BJ (cell line): ENCODE measurements around the gene PPP1R9B. TPM values are rescaled to one million over a fixed set of nuclear protein-coding genes. Genes with fewer than 3 reads are reported as not detected.

Experiments
- CTCF ChIA-PET: fragments of 350-600 bp; formaldehyde crosslinking; extraction: SDS; loops from one replicate; lab custom pipeline; 2021; ENCODE audit warnings: antibody characterized with exemption, inconsistent platforms; lab: Yijun Ruan, JAX
- POLR2A ChIA-PET: fragments of 300-600 bp; sonication (Branson Sonifier 250); formaldehyde crosslinking; extraction: SDS; loops from one replicate; lab custom pipeline; 2021; ENCODE audit warnings: antibody characterized with exemption; lab: Charles Lee
- DNase-seq: peaks from one replicate; pipeline ENCODE4 v3.0.0-alpha.2; 2011; ENCODE audit warnings: low read depth
- H3K27me3 ChIP-seq: 2 replicates; pipeline ENCODE4 v1.6.0; 2011; ENCODE audit warnings: low read length; ENCODE audit not compliant: control insufficient read depth, insufficient read depth
- H3K36me3 ChIP-seq: 2 replicates; pipeline ENCODE4 v1.5.1; 2011; ENCODE audit warnings: low read length; ENCODE audit not compliant: control insufficient read depth, insufficient read depth
- H3K4me3 ChIP-seq: 2 replicates; pipeline ENCODE4 v1.5.1; 2011; ENCODE audit warnings: low read depth, mild to moderate bottlenecking, control low read depth, low read length
- CTCF ChIP-seq: IDR thresholded peaks from 2 replicates; pipeline ENCODE4 v1.5.1; 2011; ENCODE audit warnings: low read depth, mild to moderate bottlenecking, control low read depth, inconsistent platforms, low read length, moderate library complexity; ENCODE audit not compliant: insufficient read depth
- polyA minus RNA-seq: library from RNA; depleted of rRNA, polyadenylated mRNA; stranded (reverse); fragments of >200 nt; gene quantifications from 2 replicates; pipeline ENCODE4 v1.2.3, GENCODE V29; 2011; rRNA and poly(A)+ RNA removed
- polyA plus RNA-seq: library from polyadenylated mRNA; depleted of rRNA; stranded (reverse); fragments of >200 nt; gene quantifications from 2 replicates; pipeline ENCODE4 v1.2.3, GENCODE V29; 2011; rRNA removed

PPP1R9B gene
- 17.2 and 19.3 TPM in 2 replicates for polyA plus RNA-seq
- 27.3 and 31.6 TPM in 2 replicates for polyA minus RNA-seq

GRCh38 chr17:50150354-50151040 lies at the start of gene PPP1R9B:
PPP1R9B (minus strand) TSS chr17:50150677; CDS start chr17:50150513, 164 bp downstream.
- Histone ChIP-seq H3K4me3 (peak within 1 kb of the TSS; percentile 67), H3K36me3 (no peaks in the 10 kb centered on the region), H3K27me3 (no peaks in the 10 kb centered on the region)
- CTCF ChIA-PET: interaction anchor here (0.6 to 3.8 kb wide), 15 partner anchors 11 to 211 kb away, joined by 3 to 30 read pairs (median 4); partner anchors contain the start of gene SAMD14
- no peak for DNase-seq
- POLR2A ChIA-PET: interaction anchor here (1.7 kb wide), 1 partner anchor 53 kb away, joined by 6 read pairs; no protein-coding TSS in a partner anchor
- TF ChIP-seq CTCF: no peak

- H3K4me3 ChIP-seq: peak overlapping the region; percentile 97
- POLR2A ChIA-PET: interaction anchor here (0.5 to 6.3 kb wide), 12 partner anchors 9 to 90 kb away, joined by 3 to 286 read pairs (median 11); partner anchors contain the start of gene TMEM92
Measured at GRCh38 chr17:50199803-50200456, 49.5 kb upstream of the PPP1R9B start.

GRCh38 chr17:50199211-50199802 lies 48.8 kb upstream of the PPP1R9B start:
- CTCF ChIA-PET: interaction anchor here (1.1 to 23.7 kb wide), 8 partner anchors 13 to 105 kb away, joined by 3 to 515 read pairs (median 6); partner anchors contain the start of gene TMEM92
- peaks cover 56% of the 10 kb centered on the region for H3K36me3 ChIP-seq

More at GRCh38 chr17:50199803-50200456, 49.5 kb upstream of the PPP1R9B start:
- no peak for TF ChIP-seq CTCF
- H3K36me3 ChIP-seq: peaks cover 50% of the 10 kb centered on the region
- no peaks in the 10 kb centered on the region for H3K27me3 ChIP-seq
- CTCF ChIA-PET: interaction anchor here (0.6 to 23.7 kb wide), 12 partner anchors 12 to 106 kb away, joined by 3 to 515 read pairs (median 5); partner anchors contain the start of gene TMEM92
- DNase-seq: no peak

GRCh38 chr17:50198026-50198669 lies 47.7 kb upstream of the PPP1R9B start:
- CTCF ChIA-PET: interaction anchor here (0.7 to 3.5 kb wide), 7 partner anchors 12 to 70 kb away, joined by 3 to 46 read pairs (median 4); no protein-coding TSS in a partner anchor
- Histone ChIP-seq H3K4me3 (peak overlapping the region; percentile 97), H3K36me3 (peaks cover 65% of the 10 kb centered on the region), H3K27me3 (no peaks in the 10 kb centered on the region)
- TF ChIP-seq CTCF: peak; percentile 62
- no peak for DNase-seq
- POLR2A ChIA-PET: interaction anchor here (2.1 to 3.2 kb wide), 2 partner anchors 20 to 70 kb away, joined by 6 to 16 read pairs; no protein-coding TSS in a partner anchor

More at GRCh38 chr17:50199211-50199802, 48.8 kb upstream of the PPP1R9B start:
- TF ChIP-seq CTCF: no peak
- Histone ChIP-seq H3K4me3 (peak overlapping the region; percentile 97), H3K27me3 (no peaks in the 10 kb centered on the region)
- POLR2A ChIA-PET: interaction anchor here (0.6 to 6.3 kb wide), 5 partner anchors 9 to 71 kb away, joined by 5 to 286 read pairs (median 58); partner anchors contain the start of gene TMEM92
- DNase-seq: no peak
